HG03521 (cell line): ENCODE results near the gene FAM135A.
"Not testable (repeated sequence)": the region's sequence is repeated elsewhere in the genome, so short reads cannot be mapped to it uniquely, and the experiment has no call there.

Source experiments
- ATAC-seq: cut with Tn5 transposase; IDR thresholded peaks from one replicate; pipeline ENCODE4 v1.9.1; 2021; ENCODE audit warnings: mild to moderate bottlenecking, moderate library complexity; ENCODE audit not compliant: unreplicated experiment

Gene FAM135A

GRCh38 chr6:70456735-70457134 lies 43.4 kb downstream of the FAM135A start:
- ATAC-seq, result no peak

- ATAC-seq, result no peak
Observed at GRCh38 chr6:70459235-70459634, 45.9 kb downstream of the FAM135A start.

- ATAC-seq, result not testable (repeated sequence)
Observed at GRCh38 chr6:70459699-70460098, 46.4 kb downstream of the FAM135A start.

- ATAC-seq, result no peak
Observed at GRCh38 chr6:70470016-70470415, 56.7 kb downstream of the FAM135A start.

- not testable (repeated sequence) for ATAC-seq
Observed at GRCh38 chr6:70470510-70470909, 57.2 kb downstream of the FAM135A start.

- ATAC-seq, result no peak
Observed at GRCh38 chr6:70474751-70475150, 61.4 kb downstream of the FAM135A start.

GRCh38 chr6:70479236-70479635 lies 65.9 kb downstream of the FAM135A start:
- ATAC-seq, result no peak

GRCh38 chr6:70486638-70487037 lies 73.3 kb downstream of the FAM135A start:
- ATAC-seq, result not testable (repeated sequence)

- ATAC-seq, result no peak
Observed at GRCh38 chr6:70489364-70489763, 76.1 kb downstream of the FAM135A start.

- ATAC-seq, result no peak
Observed at GRCh38 chr6:70494833-70495232, 81.5 kb downstream of the FAM135A start.

GRCh38 chr6:70495790-70496189 lies 82.5 kb downstream of the FAM135A start:
- ATAC-seq, result not testable (repeated sequence)

GRCh38 chr6:70502484-70502883 lies 89.2 kb downstream of the FAM135A start:
- ATAC-seq, result no peak

GRCh38 chr6:70503813-70504465 lies 90.6 kb downstream of the FAM135A start:
- ATAC-seq, result no peak

GRCh38 chr6:70506321-70506720 lies 93.0 kb downstream of the FAM135A start:
- no peak for ATAC-seq

GRCh38 chr6:70507161-70507560 lies 93.9 kb downstream of the FAM135A start:
- no peak for ATAC-seq

- ATAC-seq, result no peak
Observed at GRCh38 chr6:70508953-70509352, 95.6 kb downstream of the FAM135A start.

GRCh38 chr6:70510600-70510999 lies 97.3 kb downstream of the FAM135A start:
- no peak for ATAC-seq

- ATAC-seq, result no peak
Observed at GRCh38 chr6:70518723-70519122, 105.4 kb downstream of the FAM135A start.

GRCh38 chr6:70520575-70520974 lies 107.3 kb downstream of the FAM135A start:
- no peak for ATAC-seq

GRCh38 chr6:70524721-70525286 lies 111.5 kb downstream of the FAM135A start:
- ATAC-seq, result no peak

- no peak for ATAC-seq
Observed at GRCh38 chr6:70527071-70527737, 113.9 kb downstream of the FAM135A start.

- no peak for ATAC-seq
Observed at GRCh38 chr6:70530023-70530422, 116.7 kb downstream of the FAM135A start.
